Left ventricle myocardium inferior (tissue), 1 donor: Measurements from ENCODE around the gene NRXN3. TPM values are rescaled to one million over a fixed set of nuclear protein-coding genes. Genes with fewer than 3 reads are reported as not detected.

Experiments
- DNase-seq: peaks from one replicate; pipeline ENCODE4 v3.0.0-alpha.2; 2020
- H3K27ac ChIP-seq: fragments of 200-600 bp; replicated peaks from 2 replicates; pipeline ENCODE4 v1.8.0; 2021
- H3K27me3 ChIP-seq: fragments of 200-600 bp; 2 replicates; pipeline ENCODE4 v1.8.0; 2021; ENCODE audit warnings: low read depth
- H3K36me3 ChIP-seq: fragments of 200-600 bp; 2 replicates; pipeline ENCODE4 v1.8.0; 2021
- H3K4me1 ChIP-seq: fragments of 200-600 bp; 2 replicates; pipeline ENCODE4 v1.8.0; 2021
- H3K4me3 ChIP-seq: fragments of 200-600 bp; 2 replicates; pipeline ENCODE4 v1.8.0; 2021; ENCODE audit warnings: mild to moderate bottlenecking, moderate library complexity
- H3K9me3 ChIP-seq: fragments of 200-600 bp; replicated peaks from 2 replicates; pipeline ENCODE4 v1.8.0; 2021
- intact Hi-C: fragments of 100-400 bp; cut with micrococcal nuclease; formaldehyde crosslinking; loops from one replicate; pipeline ENCODE4 v1.11.0; 2022
- total RNA-seq: library from RNA; stranded (reverse); fragmentation: NEBNext Ultra II Directional; extraction: Animal tissue kit (Norgen Biotek cat#: 25700); gene quantifications from one replicate; pipeline ENCODE4 v1.2.1, GENCODE V29; 2021
- TF ChIP-seq, protein P1 (sequence below): fragments of 200-600 bp; IDR thresholded peaks from 2 replicates; pipeline ENCODE4 v1.8.0; 2021; ENCODE audit warnings: antibody characterized with exemption, mild to moderate bottlenecking, borderline replicate concordance
- donor health status: DM: no; HTN: yes; CAD: no; lungs with severe emphysema.

NRXN3 gene
- total RNA-seq, 1 donor from 2014 or later, result 1.2 TPM

DNA sequence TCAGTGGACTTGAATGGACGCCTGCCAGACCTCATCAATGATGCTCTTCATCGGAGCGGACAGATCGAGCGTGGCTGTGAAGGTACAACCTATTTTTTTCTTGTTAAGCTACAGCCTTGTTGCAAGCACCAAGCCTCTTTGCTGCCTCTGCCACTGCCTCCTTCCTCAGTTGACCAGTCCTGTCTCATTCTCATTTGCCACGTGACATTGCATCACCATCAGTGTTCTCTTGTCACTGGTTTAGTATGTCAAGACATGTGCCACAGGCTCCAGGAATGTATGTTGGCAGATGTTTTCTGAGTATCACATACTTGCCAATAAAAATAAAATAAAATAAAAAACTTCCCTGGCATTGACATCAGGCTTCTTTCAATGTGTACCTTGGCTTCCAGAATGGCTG is 798.1 kb downstream of the NRXN3 start:
- Histone ChIP-seq H3K4me3 (no peak overlapping the region), H3K27me3 (peaks cover 14% of the 10 kb centered on the region), H3K4me1 (no peaks in the 10 kb centered on the region), H3K27ac (no peak overlapping the region), H3K9me3 (no peaks in the 10 kb centered on the region), H3K36me3 (no peaks in the 10 kb centered on the region)
- no peak for DNase-seq
- intact Hi-C loops, result loop anchor here (10.0 kb wide), 1 partner anchor 1877 kb away; no protein-coding TSS in a partner anchor
- TF ChIP-seq, protein P1, sequence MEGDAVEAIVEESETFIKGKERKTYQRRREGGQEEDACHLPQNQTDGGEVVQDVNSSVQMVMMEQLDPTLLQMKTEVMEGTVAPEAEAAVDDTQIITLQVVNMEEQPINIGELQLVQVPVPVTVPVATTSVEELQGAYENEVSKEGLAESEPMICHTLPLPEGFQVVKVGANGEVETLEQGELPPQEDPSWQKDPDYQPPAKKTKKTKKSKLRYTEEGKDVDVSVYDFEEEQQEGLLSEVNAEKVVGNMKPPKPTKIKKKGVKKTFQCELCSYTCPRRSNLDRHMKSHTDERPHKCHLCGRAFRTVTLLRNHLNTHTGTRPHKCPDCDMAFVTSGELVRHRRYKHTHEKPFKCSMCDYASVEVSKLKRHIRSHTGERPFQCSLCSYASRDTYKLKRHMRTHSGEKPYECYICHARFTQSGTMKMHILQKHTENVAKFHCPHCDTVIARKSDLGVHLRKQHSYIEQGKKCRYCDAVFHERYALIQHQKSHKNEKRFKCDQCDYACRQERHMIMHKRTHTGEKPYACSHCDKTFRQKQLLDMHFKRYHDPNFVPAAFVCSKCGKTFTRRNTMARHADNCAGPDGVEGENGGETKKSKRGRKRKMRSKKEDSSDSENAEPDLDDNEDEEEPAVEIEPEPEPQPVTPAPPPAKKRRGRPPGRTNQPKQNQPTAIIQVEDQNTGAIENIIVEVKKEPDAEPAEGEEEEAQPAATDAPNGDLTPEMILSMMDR, result no peak

DNA sequence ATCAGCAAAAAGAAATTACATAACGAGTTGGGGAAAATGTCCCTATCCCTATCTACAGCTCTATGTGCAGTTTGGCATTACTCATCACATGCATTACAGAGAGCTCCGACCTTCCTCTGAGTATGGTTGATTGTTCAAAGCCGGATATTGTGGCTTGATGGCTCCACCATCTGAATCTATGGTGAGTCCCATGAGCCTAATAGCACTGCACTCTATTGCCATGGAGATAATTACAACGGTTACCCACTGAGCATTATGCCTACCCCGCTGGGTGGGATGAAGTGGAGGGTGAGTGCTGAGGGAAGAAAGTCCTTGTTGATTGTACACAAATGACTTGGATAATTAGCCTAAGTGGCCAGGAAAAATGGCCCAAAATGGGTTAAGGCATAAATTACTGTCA is 800.5 kb downstream of the NRXN3 start:
- Histone ChIP-seq H3K36me3 (no peaks in the 10 kb centered on the region), H3K4me3 (no peak overlapping the region), H3K9me3 (no peaks in the 10 kb centered on the region), H3K27me3 (no peaks in the 10 kb centered on the region), H3K4me1 (no peaks in the 10 kb centered on the region), H3K27ac (no peak overlapping the region)
- TF ChIP-seq, protein P1, result no peak
- intact Hi-C loops, result no loop called here
- no peak for DNase-seq

DNA sequence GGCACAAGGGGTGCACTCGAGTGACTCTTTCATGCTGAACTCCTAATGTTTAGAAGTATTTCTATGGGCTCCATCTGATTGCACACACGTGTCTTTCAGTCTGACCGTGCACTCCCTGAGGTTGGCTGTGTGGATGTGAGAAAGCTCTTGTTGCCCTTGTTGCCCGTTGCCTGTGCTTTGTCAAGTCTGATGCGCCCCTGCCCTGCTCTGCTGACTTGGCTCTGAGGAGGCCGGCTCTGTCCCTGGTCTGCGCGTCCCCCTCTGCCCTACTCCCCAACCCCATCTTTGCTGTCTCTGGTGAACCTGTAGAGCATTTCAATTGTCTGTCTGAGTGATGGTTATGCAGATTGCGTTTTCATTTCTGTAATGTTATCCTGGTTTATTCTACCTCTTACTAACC is 802.3 kb downstream of the NRXN3 start:
- H3K9me3 ChIP-seq, result no peaks in the 10 kb centered on the region

DNA sequence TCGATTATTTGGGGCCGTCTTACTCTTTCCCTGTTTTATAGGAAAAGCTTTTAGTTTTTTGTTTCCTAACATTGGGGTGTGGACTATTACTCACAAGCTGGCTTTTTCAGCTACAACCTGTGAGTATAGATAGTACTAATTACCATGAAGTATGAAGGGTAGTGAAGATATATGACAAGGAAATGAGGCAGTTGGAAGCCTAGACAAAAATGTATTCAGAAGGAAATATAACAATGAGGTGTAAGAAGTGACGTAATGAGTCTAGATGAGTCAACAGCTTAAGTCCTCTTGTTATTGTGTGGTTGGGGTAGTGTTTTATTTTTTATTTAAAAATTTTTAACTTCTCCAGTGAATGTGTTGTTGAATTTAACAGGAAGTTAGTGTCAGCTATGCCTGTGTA is 804.5 kb downstream of the NRXN3 start:
- intact Hi-C loops, result no loop called here
- TF ChIP-seq, protein P1, result no peak

More for the DNA sequence above, 802.3 kb downstream of the NRXN3 start:
- no peak overlapping the region for H3K4me3 ChIP-seq
- TF ChIP-seq, protein P1, result no peak
- DNase-seq, result no peak
- intact Hi-C loops, result no loop called here
- H3K27me3 ChIP-seq, result no peaks in the 10 kb centered on the region
- no peaks in the 10 kb centered on the region for H3K36me3 ChIP-seq
- H3K27ac ChIP-seq, result no peak overlapping the region
- no peaks in the 10 kb centered on the region for H3K4me1 ChIP-seq

DNA sequence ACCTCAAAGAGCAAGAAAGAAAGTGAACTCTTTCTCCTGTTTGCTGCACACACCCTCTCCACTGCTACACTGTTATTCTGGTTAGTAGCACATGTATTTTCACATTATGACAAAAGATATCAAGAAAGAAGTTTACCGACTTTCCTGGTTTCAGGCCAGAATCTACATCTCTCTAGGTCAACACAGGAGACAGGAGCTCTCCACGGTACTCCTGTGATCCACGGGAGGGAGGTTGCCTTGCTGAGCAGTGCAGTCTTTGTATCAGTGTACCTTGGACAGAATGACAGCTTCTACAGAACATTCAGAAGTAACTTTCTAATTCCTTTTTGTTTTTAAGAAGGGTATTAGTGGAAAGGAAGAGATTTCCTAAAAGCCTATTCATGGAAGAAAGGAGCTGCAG is 805.6 kb downstream of the NRXN3 start:
- intact Hi-C loops, result no loop called here
- TF ChIP-seq, protein P1, result no peak
- DNase-seq, result no peak

More for the DNA sequence above, 804.5 kb downstream of the NRXN3 start:
- Histone ChIP-seq H3K27me3 (no peaks in the 10 kb centered on the region), H3K4me1 (no peaks in the 10 kb centered on the region), H3K4me3 (no peak overlapping the region), H3K9me3 (no peaks in the 10 kb centered on the region), H3K36me3 (no peaks in the 10 kb centered on the region), H3K27ac (no peak overlapping the region)
- no peak for DNase-seq

More for the DNA sequence above, 805.6 kb downstream of the NRXN3 start:
- Histone ChIP-seq H3K4me3 (no peak overlapping the region), H3K36me3 (no peaks in the 10 kb centered on the region), H3K27me3 (no peaks in the 10 kb centered on the region), H3K27ac (no peak overlapping the region), H3K9me3 (no peaks in the 10 kb centered on the region), H3K4me1 (no peaks in the 10 kb centered on the region)
